K562 (cell line): ENCODE measurements around the gene RIPK3. TPM values are rescaled to one million over a fixed set of nuclear protein-coding genes. Genes with fewer than 3 reads are reported as not detected.

Experiments used
- ATAC-seq: fragments of 200-7000 bp; cut with Tn5 transposase; 3 replicates; pipeline ENCODE4 v1.9.1; 2020; ENCODE audit warnings: moderate library complexity
- BruUV-seq: library from RNA; stranded (reverse); fragments of 400-500 nt; replicated peaks from 2 replicates; lab custom pipeline; 2021; lab: Mats Ljungman, UMichigan
- CTCF ChIA-PET: fragments of 300-600 bp; formaldehyde crosslinking; extraction: SDS; loops from one replicate; lab custom pipeline; 2021; ENCODE audit warnings: low intra/inter-chr PET ratio; lab: Yijun Ruan, JAX
- POLR2A ChIA-PET: fragments of 300-600, 350-650 bp; sonication (Branson Sonifier 250); formaldehyde crosslinking; extraction: SDS; loops from one replicate; lab custom pipeline; 2021; ENCODE audit warnings: antibody characterized with exemption, inconsistent platforms; lab: Yijun Ruan, JAX
- DNase-seq, 4 experiments: peaks; one replicate each; pipeline versions ENCODE4 v3.0.0 to v3.0.0-alpha.2; 2011 to 2018; ENCODE audit warnings: low spot score in 3 of 4, mixed read lengths in 3 of 4; ENCODE audit errors: extremely low read depth in 1 of 4
- FAIRE-seq: peaks from 2 replicates; lab custom pipeline; 2011; peaks lifted over from hg19 to GRCh38; lab: Jason Lieb, UNC
- H2AFZ ChIP-seq: 2 replicates; pipeline ENCODE4 v1.6.0; 2011; ENCODE audit warnings: low read depth, low read length, control low read depth, inconsistent platforms
- H3K27ac ChIP-seq: fragments of 200-600 bp; 3 replicates; pipeline ENCODE4 v1.8.0; 2011; ENCODE audit warnings: low read depth, mild to moderate bottlenecking, control low read depth, inconsistent platforms, low read length, moderate library complexity, mixed read lengths; ENCODE audit errors: extremely low read depth
- H3K27me3 ChIP-seq, 2 experiments: fragments of 300-600 bp in 1 of 2; 2 replicates in 1 of 2; 3 replicates in 1 of 2; pipeline versions ENCODE4 v1.6.0 to v1.8.0; 2011; ENCODE audit warnings: inconsistent platforms in 2 of 2, low read length in 2 of 2, mild to moderate bottlenecking in 1 of 2, mixed read lengths in 1 of 2, moderate library complexity in 1 of 2; ENCODE audit not compliant: control insufficient read depth in 2 of 2, insufficient read depth in 2 of 2
- H3K36me3 ChIP-seq: fragments of 300-600 bp; 3 replicates; pipeline ENCODE4 v1.8.0; 2011; ENCODE audit warnings: mild to moderate bottlenecking, low read length, inconsistent platforms; ENCODE audit not compliant: control insufficient read depth, insufficient read depth
- H3K4me1 ChIP-seq, 2 experiments: fragments of 200-600 bp in 1 of 2; replicated peaks in 1 of 2; 2 replicates in 1 of 2; 3 replicates in 1 of 2; pipeline versions ENCODE4 v1.5.1 to v1.8.0; 2011; ENCODE audit warnings: inconsistent platforms in 2 of 2, low read length in 2 of 2, mild to moderate bottlenecking in 1 of 2, mixed read lengths in 1 of 2, moderate library complexity in 1 of 2; ENCODE audit not compliant: control insufficient read depth in 2 of 2, insufficient read depth in 2 of 2
- H3K4me2 ChIP-seq: 2 replicates; pipeline ENCODE4 v1.6.1; 2011; ENCODE audit warnings: low read length, control low read depth, inconsistent platforms, mixed read lengths; ENCODE audit not compliant: insufficient read depth
- H3K4me3 ChIP-seq: fragments of 200-600 bp; sonication (generic), shearing (Covaris generic); 2 replicates; pipeline ENCODE4 v1.5.1; 2016; ENCODE audit warnings: control low read depth, inconsistent platforms
- H3K79me2 ChIP-seq: fragments of 200-600 bp; 3 replicates; pipeline ENCODE4 v1.8.0; 2011; ENCODE audit warnings: low read length, inconsistent platforms; ENCODE audit not compliant: control insufficient read depth, insufficient read depth
- H3K9ac ChIP-seq, 2 experiments: 2 replicates each; pipeline versions ENCODE4 v1.6.0 to v1.6.1; 2011; ENCODE audit warnings: low read depth in 2 of 2, low read length in 2 of 2, control low read depth in 1 of 2, inconsistent platforms in 1 of 2, mild to moderate bottlenecking in 1 of 2, mixed read lengths in 1 of 2; ENCODE audit not compliant: insufficient read depth in 1 of 2
- H3K9me1 ChIP-seq: one replicate; pipeline ENCODE4 v1.6.0; 2011; ENCODE audit warnings: inconsistent platforms, mild to moderate bottlenecking, low read length, moderate library complexity; ENCODE audit not compliant: control insufficient read depth, insufficient read depth
- H3K9me3 ChIP-seq: replicated peaks from 2 replicates; pipeline ENCODE4 v1.5.1; 2011; ENCODE audit warnings: low read depth, low read length, inconsistent platforms; ENCODE audit not compliant: control insufficient read depth, insufficient read depth
- H4K20me1 ChIP-seq: replicated peaks from 2 replicates; pipeline ENCODE4 v1.6.1; 2011; ENCODE audit warnings: low read length, inconsistent platforms, mixed read lengths; ENCODE audit not compliant: control insufficient read depth, insufficient read depth
- BMI1 ChIP-seq: fragments of 150-350 bp; IDR thresholded peaks from 2 replicates; pipeline ENCODE4 v1.6.1; 2014; ENCODE audit warnings: low read length
- CC2D1A ChIP-seq: fragments of 450-650 bp; IDR thresholded peaks from 2 replicates; pipeline ENCODE4 v1.6.1; 2017; ENCODE audit warnings: mild to moderate bottlenecking
- ETV6 ChIP-seq, 3 experiments: fragments of 150-350 bp in 1 of 3; sonication (generic) in 1 of 3; formaldehyde crosslinking in 1 of 3; IDR thresholded peaks; 2 replicates each; pipeline versions ENCODE4 v1.6.1 to v1.8.0; 2014 to 2022; ENCODE audit warnings: borderline replicate concordance in 2 of 3, low read depth in 2 of 3, antibody characterized with exemption in 1 of 3, low read length in 1 of 3, mild to moderate bottlenecking in 1 of 3, missing genetic modification reagents in 1 of 3
- HDAC8 ChIP-seq: fragments of 450-650 bp; IDR thresholded peaks from 2 replicates; pipeline ENCODE4 v1.6.1; 2016; ENCODE audit warnings: mild to moderate bottlenecking, missing genetic modification characterization, moderate library complexity, missing compliant biosample characterization
- KLF6 ChIP-seq: fragments of 250-450 bp; sonication (Bioruptor Pico); IDR thresholded peaks from 2 replicates; pipeline ENCODE4 v1.4.0; 2020; ENCODE audit warnings: mild to moderate bottlenecking, moderate library complexity, borderline replicate concordance
- MCM5 ChIP-seq: fragments of 450-650 bp; IDR thresholded peaks from 2 replicates; pipeline ENCODE4 v1.6.1; 2016; ENCODE audit warnings: low read depth
- NBN ChIP-seq: fragments of 450-650 bp; IDR thresholded peaks from 2 replicates; pipeline ENCODE4 v1.6.1; 2016; ENCODE audit warnings: low read depth, mild to moderate bottlenecking
- NR2C1 ChIP-seq, 2 experiments: fragments of 450-650 bp; IDR thresholded peaks; 2 replicates each; pipeline ENCODE4 v1.6.1; 2017; ENCODE audit warnings: mild to moderate bottlenecking in 2 of 2, antibody characterized with exemption in 1 of 2, inconsistent platforms in 1 of 2, missing compliant biosample characterization in 1 of 2, missing genetic modification characterization in 1 of 2
- PRPF4 ChIP-seq: fragments of 200-400 bp; formaldehyde crosslinking; IDR thresholded peaks from one replicate; pipeline ENCODE4 v1.6.1; 2017; ENCODE audit warnings: low read length, low read depth, mild to moderate bottlenecking; ENCODE audit not compliant: insufficient read depth, poor library complexity, severe bottlenecking
- UBTF ChIP-seq, 2 experiments: IDR thresholded peaks; 2 replicates each; pipeline ENCODE4 v1.6.1; 2012; ENCODE audit warnings: improper control_type of control experiment in 2 of 2, low read depth in 2 of 2, low read length in 2 of 2, borderline replicate concordance in 1 of 2
- ZBTB49 ChIP-seq: sonication (generic); formaldehyde crosslinking; IDR thresholded peaks from 2 replicates; pipeline ENCODE4 v1.8.0; 2022; ENCODE audit warnings: missing genetic modification reagents, mild to moderate bottlenecking, borderline replicate concordance
- ZFPM2 ChIP-seq: fragments of 250-450 bp; sonication (Bioruptor Pico); IDR thresholded peaks from 2 replicates; pipeline ENCODE4 v1.5.1; 2022; ENCODE audit warnings: mild to moderate bottlenecking
- WGBS: fragments of 100-300 bp; shearing (Covaris generic); methylation state at CpG from one replicate; pipeline ENCODE4 v1.1.6; 2016; ENCODE audit warnings: low coverage, mixed read lengths; ENCODE audit not compliant: insufficient coverage; ENCODE audit errors: missing lambda C conversion rate; 5-methylcytosine and 5-hydroxymethylcytosine counted together
- in situ Hi-C: fragments of 300-500 bp; cut with MboI; formaldehyde crosslinking; loops from 4 replicates; pipeline ENCODE4 v1.15.0; 2018; ENCODE audit warnings: inconsistent platforms, mixed read lengths
- intact Hi-C: fragments of 100-400 bp; cut with micrococcal nuclease; formaldehyde crosslinking; loops from 2 replicates; pipeline ENCODE4 v1.14.2; 2022
- polyA plus RNA-seq, 8 experiments: library from polyadenylated mRNA; depleted of rRNA in 4 of 8; stranded (reverse) in 5 of 8; unstranded in 3 of 8; fragments of >200 nt; fragmentation: Nextera tagmentation in 2 of 8; fragmentation: Illumina TruSeq in 1 of 8; extraction: Ambion mirVana in 2 of 8; extraction: Trizol in 1 of 8; gene quantifications; 2 replicates each; pipeline versions ENCODE4 v1.2.1 to v1.2.3, GENCODE V29; 2011 to 2014; ENCODE audit warnings: inconsistent platforms in 1 of 8, missing spikeins in 1 of 8
- total RNA-seq, 7 experiments: library from RNA; depleted of rRNA in 6 of 7; stranded (reverse); fragments of >200 nt in 6 of 7; fragmentation: Illumina TruSeq in 2 of 7; extraction: Trizol in 2 of 7; gene quantifications; 2 replicates each; pipeline versions ENCODE4 v1.2.1 to v1.2.3, GENCODE V29; 2011 to 2021; ENCODE audit warnings: low replicate concordance in 1 of 7

The RIPK3 gene
- total and polyA plus RNA-seq, 9 of the 15 experiments (the other 6 are each of a cell fraction or from before 2014, with no cell fraction given), result 0.03 to 0.43 (median 0.28) TPM; not detected in 3

- Histone ChIP-seq H3K4me2 (no peak overlapping the region), H3K9ac (no peak overlapping the region), H3K4me1 (peaks cover 5 to 13% of the 10 kb centered on the region in 2 experiments; a peak in 3 of 5 replicates), H3K27me3 (peaks cover 0 to 9% of the 10 kb centered on the region in 2 experiments; a peak in 1 of 5 replicates), H3K79me2 (no peaks in the 10 kb centered on the region), H3K36me3 (no peaks in the 10 kb centered on the region), H3K4me3 (no peak overlapping the region), H2AFZ (no peak overlapping the region), H3K27ac (no peak overlapping the region), H3K9me1 (no peaks in the 10 kb centered on the region), H3K9me3 (no peaks in the 10 kb centered on the region), H4K20me1 (no peaks in the 10 kb centered on the region)
- POLR2A ChIA-PET, result interaction anchor here (1.9 kb wide), 1 partner anchor 11 kb away, joined by 3 read pairs; no protein-coding TSS in a partner anchor
- no TSS peak for BruUV-seq
- CTCF ChIA-PET, result no interaction called here
- no peak for DNase-seq
- in situ Hi-C loops (loop anchor here (25.0 kb wide), 1 partner anchor 347 kb away; no protein-coding TSS in a partner anchor), intact Hi-C loops (no loop called here)
- ATAC-seq, result no peak
- TF ChIP-seq HDAC8 (no peak), ETV6 (IDR thresholded peaks at IDR 0.05; ENCODE audit: borderline replicate concordance in 1 of 2, low read depth in 2 of 2, low read length in 1 of 2) (no peak), ETV6 (CRISPR knock-in tag; IDR thresholded peaks at IDR 0.05; ENCODE audit: borderline replicate concordance) (no peak), BMI1 (no peak), UBTF (IDR thresholded peaks at IDR 0.05; ENCODE audit: borderline replicate concordance in 1 of 2, low read depth in 2 of 2, low read length in 2 of 2) (no peak), ZBTB49 (CRISPR knock-in tag) (no peak), PRPF4 (no peak), KLF6 (CRISPR knock-in tag) (no peak), ZFPM2 (no peak), CC2D1A (no peak), NBN (no peak), NR2C1 (IDR thresholded peaks at IDR 0.05) (no peak), NR2C1 (tag; IDR thresholded peaks at IDR 0.05) (no peak), MCM5 (no peak)
- no peak for FAIRE-seq
- WGBS, result 89% methylated on average over 1 of the region's 1 CpG
Measured at GRCh38 chr14:24340606-24341005, 815 bp upstream of the RIPK3 start.
